Measurements from ENCODE around the gene FAM110D. TPM values are rescaled to one million over a fixed set of nuclear protein-coding genes. Genes with fewer than 3 reads are reported as not detected.

Gene FAM110D
- total and polyA plus RNA-seq, 2 donors (not counting 1 experiment from before 2014, with no cell fraction given): not detected

DNA sequence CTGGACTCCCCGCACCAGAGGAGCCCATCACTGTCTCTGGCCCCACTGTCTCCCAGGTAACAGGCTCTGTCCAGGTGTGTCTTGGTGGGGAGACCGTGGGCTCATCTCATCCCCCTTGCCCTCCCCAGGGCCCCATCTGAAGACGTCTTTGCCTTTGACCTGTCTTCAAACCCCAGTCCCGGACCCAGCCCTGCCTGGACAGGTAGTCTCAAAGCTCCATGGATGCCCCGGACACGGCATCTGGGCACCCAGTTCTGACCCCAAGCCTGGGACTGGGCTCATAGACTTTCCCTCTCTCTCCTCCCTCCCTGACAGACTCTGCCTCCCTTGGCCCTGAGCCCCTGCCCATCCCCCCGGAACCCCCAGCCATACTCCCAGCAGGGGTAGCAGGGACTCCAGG, 25.2 kb downstream of the FAM110D start:
- Histone ChIP-seq H3K27me3 (replicated peaks in 1 of 4; ENCODE audit: control extremely low read depth in 1 of 4, control insufficient read depth in 3 of 4, insufficient read depth in 4 of 4, low read length in 3 of 4) (no peaks in the 10 kb centered on the region), H4K20me1 (ENCODE audit: control insufficient read depth, insufficient read depth, low read length, poor library complexity, severe bottlenecking) (no peaks in the 10 kb centered on the region), H3K27ac (ENCODE audit: low read length in 2 of 2) (no peak overlapping the region), H3K4me3 (ENCODE audit: control extremely low read depth in 1 of 5, extremely low read depth in 1 of 5, insufficient read depth in 1 of 5, low read depth in 2 of 5, low read length in 4 of 5) (no peak overlapping the region), H3K79me2 (ENCODE audit: control insufficient read depth, insufficient read depth, low read length) (no peaks in the 10 kb centered on the region), H2AFZ (ENCODE audit: insufficient read depth, low read depth, low read length, poor library complexity, severe bottlenecking) (no peak overlapping the region), H3K4me1 (ENCODE audit: control insufficient read depth in 2 of 2, insufficient read depth in 2 of 2, low read length in 2 of 2) (no peaks in the 10 kb centered on the region), H3K4me2 (replicated peaks; ENCODE audit: low read depth, low read length, poor library complexity, severe bottlenecking) (no peak overlapping the region), H3K9ac (ENCODE audit: low read length) (no peak overlapping the region), H3K36me3 (replicated peaks in 1 of 2; ENCODE audit: control extremely low read depth in 1 of 2, control insufficient read depth in 1 of 2, extremely low read depth in 1 of 2, insufficient read depth in 2 of 2, low read length in 1 of 2) (no peaks in the 10 kb centered on the region), H3K9me3 (ENCODE audit: control extremely low read depth in 1 of 3, control insufficient read depth in 2 of 3, insufficient read depth in 1 of 3, low read length in 2 of 3) (no peaks in the 10 kb centered on the region)
- Mint-ChIP-seq H3K27ac (no peak overlapping the region), H3K4me3 (no peak overlapping the region), H3K27me3 (no peaks in the 10 kb centered on the region), H3K4me1 (no peaks in the 10 kb centered on the region), H3K9me3 (ENCODE audit: insufficient read depth) (no peaks in the 10 kb centered on the region)
- TF ChIP-seq CTCF (IDR thresholded peaks at IDR 0.05): no peak
- intact Hi-C loops (cut with micrococcal nuclease): no loop called here
- POLR2A ChIA-PET: no interaction called here
- no peak for DNase-seq
- CTCF ChIA-PET: interaction anchor here (2.2 kb wide), 1 partner anchor 14 kb away, joined by 9 read pairs; the partner anchor contains the start of gene ZNF593
- WGBS (ENCODE audit: insufficient coverage): 82% methylated on average over 6 of the region's 7 CpGs
- no peak for ATAC-seq (ENCODE audit: low read depth)

- 97% methylated on average over 17 of the region's 21 CpGs for WGBS (ENCODE audit: insufficient coverage)
- H2AFZ ChIP-seq (ENCODE audit: insufficient read depth, low read depth, low read length, poor library complexity, severe bottlenecking): no peak overlapping the region
- DNase-seq (no peak), ATAC-seq (ENCODE audit: low read depth) (no peak)
- Mint-ChIP-seq H3K27me3 (no peaks in the 10 kb centered on the region), H3K9me3 (ENCODE audit: insufficient read depth) (no peaks in the 10 kb centered on the region), H3K27ac (no peak overlapping the region), H3K4me3 (no peak overlapping the region), H3K4me1 (no peaks in the 10 kb centered on the region)
- H3K9ac ChIP-seq (ENCODE audit: low read length): no peak overlapping the region
- ChIA-PET POLR2A (no interaction called here), CTCF (no interaction called here)
- no peaks in the 10 kb centered on the region for H4K20me1 ChIP-seq (ENCODE audit: control insufficient read depth, insufficient read depth, low read length, poor library complexity, severe bottlenecking)
- no peaks in the 10 kb centered on the region for H3K36me3 ChIP-seq (replicated peaks in 1 of 2; ENCODE audit: control extremely low read depth in 1 of 2, control insufficient read depth in 1 of 2, extremely low read depth in 1 of 2, insufficient read depth in 2 of 2, low read length in 1 of 2)
- H3K4me2 ChIP-seq (replicated peaks; ENCODE audit: low read depth, low read length, poor library complexity, severe bottlenecking): no peak overlapping the region
- H3K4me1 ChIP-seq (ENCODE audit: control insufficient read depth in 2 of 2, insufficient read depth in 2 of 2, low read length in 2 of 2): no peaks in the 10 kb centered on the region
- TF ChIP-seq CTCF (IDR thresholded peaks at IDR 0.05) (no peak), EZH2 (IDR thresholded peaks at IDR 0.05; ENCODE audit: borderline replicate concordance, insufficient read depth, low read depth, low read length, poor library complexity, severe bottlenecking) (no peak)
- intact Hi-C loops (cut with micrococcal nuclease): no loop called here
- no peak overlapping the region for H3K27ac ChIP-seq (ENCODE audit: low read length in 2 of 2)
- no peak overlapping the region for H3K4me3 ChIP-seq (ENCODE audit: control extremely low read depth in 1 of 5, extremely low read depth in 1 of 5, insufficient read depth in 1 of 5, low read depth in 2 of 5, low read length in 4 of 5)
- no peaks in the 10 kb centered on the region for H3K9me3 ChIP-seq (ENCODE audit: control extremely low read depth in 1 of 3, control insufficient read depth in 2 of 3, insufficient read depth in 1 of 3, low read length in 2 of 3)
- H3K79me2 ChIP-seq (ENCODE audit: control insufficient read depth, insufficient read depth, low read length): no peaks in the 10 kb centered on the region
- H3K27me3 ChIP-seq (replicated peaks in 1 of 4; ENCODE audit: control extremely low read depth in 1 of 4, control insufficient read depth in 3 of 4, insufficient read depth in 4 of 4, low read length in 3 of 4): no peaks in the 10 kb centered on the region
Measured at GRCh38 chr1:26184883-26185282, 26.0 kb downstream of the FAM110D start.

Measured in B cell (primary cell).